Activated T-cell treated with anti-CD3 and anti-CD28 coated beads, Interleukin-2, amount 50 U/mL, for 24 hours (primary cell): ENCODE measurements around the gene RYR3.
"Not testable (repeated sequence)": the region's sequence is repeated elsewhere in the genome, so short reads cannot be mapped to it uniquely, and the experiment has no call there.

Experiments
- DNase-seq: peaks from one replicate; pipeline ENCODE4 v3.0.0-alpha.2; 2020
- H3K27ac Mint-ChIP-seq: 2 replicates; pipeline ENCODE4 v1.8.0; 2020; ENCODE audit warnings: mild to moderate bottlenecking, mixed read lengths
- H3K27me3 Mint-ChIP-seq: 2 replicates; pipeline ENCODE4 v1.8.0; 2020; ENCODE audit warnings: mixed read lengths
- H3K36me3 Mint-ChIP-seq: 2 replicates; pipeline ENCODE4 v1.8.0; 2020; ENCODE audit warnings: low read depth, mixed read lengths
- H3K4me1 Mint-ChIP-seq: 2 replicates; pipeline ENCODE4 v1.8.0; 2020; ENCODE audit warnings: low read depth, mixed read lengths
- H3K4me3 Mint-ChIP-seq: 2 replicates; pipeline ENCODE4 v1.8.0; 2020; ENCODE audit warnings: mild to moderate bottlenecking, moderate library complexity, mixed read lengths
- H3K9me3 Mint-ChIP-seq: 2 replicates; pipeline ENCODE4 v1.8.0; 2020; ENCODE audit warnings: mixed read lengths

RYR3 gene

DNA sequence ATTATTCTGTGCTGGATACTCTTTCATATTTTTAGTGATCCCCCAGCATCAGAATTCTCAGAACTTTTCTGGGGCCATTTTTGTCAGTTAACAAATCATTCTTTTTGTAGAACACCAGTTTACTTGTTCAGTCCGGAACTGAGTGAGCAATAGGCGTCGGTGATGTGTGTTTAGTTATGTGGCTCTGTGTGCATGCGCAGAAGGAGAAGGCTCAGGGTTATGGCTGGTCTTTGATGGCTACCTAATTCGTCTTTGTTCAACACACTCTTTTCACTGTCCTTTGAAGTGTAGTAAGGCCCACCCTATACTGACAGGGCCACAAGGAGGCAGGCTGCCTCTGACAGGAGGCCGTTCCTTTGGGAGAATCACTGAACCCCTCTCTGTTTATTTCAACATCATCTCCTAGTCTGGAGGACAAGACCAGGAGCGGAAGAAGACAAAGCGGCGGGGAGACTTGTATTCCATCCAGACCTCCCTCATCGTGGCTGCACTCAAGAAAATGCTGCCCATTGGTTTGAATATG lies 499.4 kb downstream of the RYR3 start:
- no peak overlapping the region for H3K27ac Mint-ChIP-seq
- no peaks in the 10 kb centered on the region for H3K4me1 Mint-ChIP-seq
- H3K36me3 Mint-ChIP-seq = no peaks in the 10 kb centered on the region
- H3K9me3 Mint-ChIP-seq = no peaks in the 10 kb centered on the region
- DNase-seq = no peak
- no peak overlapping the region for H3K4me3 Mint-ChIP-seq
- H3K27me3 Mint-ChIP-seq = peaks cover 21% of the 10 kb centered on the region

- Mint-ChIP-seq H3K27ac (no peak overlapping the region), H3K9me3 (no peaks in the 10 kb centered on the region), H3K4me1 (no peaks in the 10 kb centered on the region), H3K36me3 (no peaks in the 10 kb centered on the region), H3K27me3 (peaks cover 21% of the 10 kb centered on the region), H3K4me3 (no peak overlapping the region)
- DNase-seq = no peak
Measured at GRCh38 chr15:33810806-33811205, 500.0 kb downstream of the RYR3 start.

- no peak overlapping the region for H3K4me3 Mint-ChIP-seq
- H3K27ac Mint-ChIP-seq = no peak overlapping the region
- no peak for DNase-seq
- no peaks in the 10 kb centered on the region for H3K36me3 Mint-ChIP-seq
- H3K9me3 Mint-ChIP-seq = no peaks in the 10 kb centered on the region
- no peaks in the 10 kb centered on the region for H3K4me1 Mint-ChIP-seq
- H3K27me3 Mint-ChIP-seq = peaks cover 20% of the 10 kb centered on the region
Measured at GRCh38 chr15:33813891-33814290, 503.1 kb downstream of the RYR3 start.

DNA sequence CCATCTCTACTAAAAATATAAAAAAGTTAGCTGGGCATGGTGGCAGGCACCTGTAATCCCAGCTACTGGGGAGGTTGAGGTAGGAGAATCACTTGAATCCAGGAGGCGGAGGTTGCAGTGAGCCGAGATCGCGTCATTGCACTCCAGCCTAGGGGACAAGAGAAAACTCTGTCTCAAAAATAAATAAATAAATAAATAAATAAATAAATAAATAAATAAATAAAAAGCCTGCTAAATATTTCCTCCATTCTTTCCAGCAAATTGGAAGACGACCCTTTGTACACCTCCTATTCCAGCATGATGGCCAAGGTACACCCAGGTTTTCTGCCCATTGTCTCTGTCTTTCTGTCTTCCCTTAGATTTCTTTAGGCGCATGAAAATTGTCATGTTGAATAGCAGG lies 508.7 kb downstream of the RYR3 start:
- H3K9me3 Mint-ChIP-seq, H3K4me1 Mint-ChIP-seq, H3K27me3 Mint-ChIP-seq, H3K36me3 Mint-ChIP-seq, H3K4me3 Mint-ChIP-seq, DNase-seq, H3K27ac Mint-ChIP-seq: not testable (repeated sequence)

DNA sequence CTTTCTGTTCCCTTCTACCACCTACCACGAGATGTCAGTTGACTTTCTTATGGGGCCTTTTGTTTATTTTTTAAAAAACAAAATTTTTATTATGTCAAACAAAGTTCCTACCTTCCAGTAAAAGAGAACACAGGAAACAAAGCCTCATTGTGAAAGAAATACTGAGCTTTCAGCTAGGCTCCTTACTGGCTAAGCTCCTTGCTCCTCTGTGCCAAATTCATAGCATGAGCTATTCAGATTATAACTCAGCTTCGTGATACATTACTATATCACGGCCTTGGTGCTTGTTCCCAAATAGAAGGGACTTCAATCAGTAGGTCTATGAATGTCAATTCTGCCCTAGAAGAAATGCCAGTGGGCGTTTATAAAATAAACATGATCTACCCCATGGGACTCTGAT lies 511.7 kb downstream of the RYR3 start:
- Mint-ChIP-seq H3K27ac (no peak overlapping the region), H3K9me3 (no peaks in the 10 kb centered on the region), H3K36me3 (no peaks in the 10 kb centered on the region), H3K27me3 (peaks cover 13% of the 10 kb centered on the region), H3K4me3 (no peak overlapping the region), H3K4me1 (no peaks in the 10 kb centered on the region)
- no peak for DNase-seq

- H3K4me3 Mint-ChIP-seq = no peak overlapping the region
- no peaks in the 10 kb centered on the region for H3K9me3 Mint-ChIP-seq
- H3K4me1 Mint-ChIP-seq = no peaks in the 10 kb centered on the region
- no peak for DNase-seq
- peaks cover 13% of the 10 kb centered on the region for H3K27me3 Mint-ChIP-seq
- no peaks in the 10 kb centered on the region for H3K36me3 Mint-ChIP-seq
- no peak overlapping the region for H3K27ac Mint-ChIP-seq
Measured at GRCh38 chr15:33823119-33823518, 512.4 kb downstream of the RYR3 start.

GRCh38 chr15:33825453-33825852 lies 514.7 kb downstream of the RYR3 start:
- no peaks in the 10 kb centered on the region for H3K4me1 Mint-ChIP-seq
- H3K4me3 Mint-ChIP-seq = no peak overlapping the region
- DNase-seq = no peak
- peaks cover 19% of the 10 kb centered on the region for H3K27me3 Mint-ChIP-seq
- no peaks in the 10 kb centered on the region for H3K36me3 Mint-ChIP-seq
- no peak overlapping the region for H3K27ac Mint-ChIP-seq
- H3K9me3 Mint-ChIP-seq = no peaks in the 10 kb centered on the region

DNA sequence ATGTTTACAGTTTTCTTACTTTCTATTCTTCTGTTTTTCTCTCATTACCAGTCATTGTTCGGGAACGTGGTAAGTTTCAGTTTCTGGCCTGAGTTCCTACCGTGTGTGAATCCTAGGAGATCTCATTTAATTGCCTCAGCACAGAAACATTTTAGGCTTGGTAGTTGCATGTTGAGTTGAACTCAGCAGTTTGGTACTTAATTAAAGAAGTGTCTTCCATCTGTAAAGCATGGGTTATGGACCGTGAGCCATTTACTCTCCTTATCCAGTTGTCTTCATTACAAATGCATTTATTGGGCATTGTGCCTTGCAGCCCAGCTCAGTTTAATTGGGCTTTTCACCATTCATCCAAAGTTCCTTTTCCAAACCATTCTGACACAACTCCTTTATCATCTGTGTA lies 515.4 kb downstream of the RYR3 start:
- H3K4me1 Mint-ChIP-seq = no peaks in the 10 kb centered on the region
- no peaks in the 10 kb centered on the region for H3K36me3 Mint-ChIP-seq
- no peak for DNase-seq
- H3K9me3 Mint-ChIP-seq = no peaks in the 10 kb centered on the region
- no peak overlapping the region for H3K27ac Mint-ChIP-seq
- H3K4me3 Mint-ChIP-seq = no peak overlapping the region
- H3K27me3 Mint-ChIP-seq = peaks cover 19% of the 10 kb centered on the region

DNA sequence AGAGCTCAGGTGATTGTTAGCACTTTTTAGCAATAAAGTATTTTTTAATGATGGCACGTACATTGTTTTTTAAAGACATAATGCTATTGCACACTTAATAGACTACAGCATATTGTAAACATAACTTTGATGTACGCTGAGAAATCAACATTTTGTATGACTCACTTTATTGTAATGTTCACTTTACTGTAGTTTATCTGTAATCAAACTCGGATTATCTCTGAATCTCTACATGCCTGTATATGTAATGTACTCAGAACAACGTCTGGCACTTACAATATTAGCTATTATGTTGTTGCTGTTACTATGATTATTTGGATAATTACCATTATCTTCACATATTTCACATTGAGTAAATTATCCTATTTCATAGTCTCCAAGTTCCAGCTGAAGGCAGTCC lies 519.6 kb downstream of the RYR3 start:
- Mint-ChIP-seq H3K9me3 (no peaks in the 10 kb centered on the region), H3K4me1 (no peaks in the 10 kb centered on the region), H3K27me3 (peaks cover 24% of the 10 kb centered on the region), H3K27ac (no peak overlapping the region), H3K4me3 (no peak overlapping the region), H3K36me3 (no peaks in the 10 kb centered on the region)
- no peak for DNase-seq

DNA sequence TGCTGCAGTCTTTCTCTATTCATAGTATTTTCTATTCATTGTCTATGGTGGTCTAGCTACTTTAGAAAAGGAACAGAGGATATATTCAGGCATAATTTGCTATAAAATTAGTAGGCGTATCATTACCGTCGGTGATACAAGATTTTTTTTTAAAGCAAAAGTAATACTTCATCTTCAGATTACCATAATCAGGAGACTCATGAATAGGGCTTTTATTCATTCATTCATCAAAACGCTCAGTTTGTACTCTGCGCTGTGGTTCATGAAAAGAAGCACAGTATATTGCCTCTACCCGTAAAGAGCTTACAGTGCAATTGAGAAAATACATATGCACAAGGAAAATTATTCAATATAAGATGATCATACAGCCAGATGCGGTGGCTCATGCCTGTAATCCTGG lies 520.9 kb downstream of the RYR3 start:
- Mint-ChIP-seq H3K4me1 (no peaks in the 10 kb centered on the region), H3K9me3 (no peaks in the 10 kb centered on the region), H3K36me3 (no peaks in the 10 kb centered on the region), H3K4me3 (no peak overlapping the region), H3K27ac (no peak overlapping the region), H3K27me3 (peaks cover 18% of the 10 kb centered on the region)
- no peak for DNase-seq

GRCh38 chr15:33834892-33835743 lies 524.4 kb downstream of the RYR3 start:
- no peak for DNase-seq
- H3K27ac Mint-ChIP-seq = no peak overlapping the region
- no peaks in the 10 kb centered on the region for H3K36me3 Mint-ChIP-seq
- no peaks in the 10 kb centered on the region for H3K4me1 Mint-ChIP-seq
- no peak overlapping the region for H3K4me3 Mint-ChIP-seq
- no peaks in the 10 kb centered on the region for H3K9me3 Mint-ChIP-seq
- peaks cover 8% of the 10 kb centered on the region for H3K27me3 Mint-ChIP-seq

DNA sequence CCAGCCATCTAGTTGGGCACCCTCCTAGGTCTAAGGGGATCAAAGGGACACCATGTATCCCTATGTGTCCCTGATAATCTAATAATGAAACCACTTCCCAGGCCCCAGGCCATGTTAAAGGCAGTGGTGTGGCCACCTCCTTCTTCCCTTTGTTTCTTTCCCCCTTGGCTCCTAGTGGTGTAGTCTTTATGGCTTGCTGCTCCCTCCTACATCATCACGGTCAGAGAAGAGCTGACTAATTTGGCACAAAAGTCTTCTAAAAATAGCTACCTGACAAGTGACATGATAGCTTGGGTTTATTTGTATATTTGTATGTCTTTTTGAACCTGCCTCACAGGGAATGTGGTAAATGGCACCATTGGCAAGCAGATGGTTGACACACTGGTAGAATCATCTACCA lies 526.5 kb downstream of the RYR3 start:
- Mint-ChIP-seq H3K27ac (no peak overlapping the region), H3K9me3 (no peaks in the 10 kb centered on the region), H3K36me3 (no peaks in the 10 kb centered on the region), H3K4me3 (no peak overlapping the region), H3K4me1 (no peaks in the 10 kb centered on the region), H3K27me3 (peaks cover 5% of the 10 kb centered on the region)
- DNase-seq = no peak

DNA sequence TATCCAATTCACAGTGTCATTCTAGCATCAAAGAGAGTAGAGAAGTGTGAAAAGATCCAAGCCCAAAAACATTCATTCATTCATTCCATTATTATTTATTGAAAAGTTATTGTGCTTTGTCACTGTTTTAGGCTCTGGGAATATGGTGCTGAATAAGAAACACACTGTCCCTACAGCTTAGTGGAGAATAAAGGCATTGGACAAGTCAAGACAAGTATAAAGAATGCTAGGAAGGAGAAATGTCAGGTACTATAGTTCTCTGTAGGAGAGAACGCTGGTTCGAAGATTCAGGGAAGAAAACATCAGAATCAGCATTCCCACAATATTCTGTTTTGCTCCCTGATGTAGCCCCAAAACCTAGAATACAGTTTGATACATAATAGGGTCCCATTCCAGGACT lies 528.8 kb downstream of the RYR3 start:
- peaks cover 7% of the 10 kb centered on the region for H3K27me3 Mint-ChIP-seq
- no peak overlapping the region for H3K4me3 Mint-ChIP-seq
- no peaks in the 10 kb centered on the region for H3K4me1 Mint-ChIP-seq
- no peak for DNase-seq
- no peaks in the 10 kb centered on the region for H3K36me3 Mint-ChIP-seq
- no peaks in the 10 kb centered on the region for H3K9me3 Mint-ChIP-seq
- no peak overlapping the region for H3K27ac Mint-ChIP-seq

GRCh38 chr15:33840615-33841014 lies 529.8 kb downstream of the RYR3 start:
- no peaks in the 10 kb centered on the region for H3K36me3 Mint-ChIP-seq
- H3K4me3 Mint-ChIP-seq = no peak overlapping the region
- H3K4me1 Mint-ChIP-seq = no peaks in the 10 kb centered on the region
- H3K27me3 Mint-ChIP-seq = peaks cover 7% of the 10 kb centered on the region
- H3K27ac Mint-ChIP-seq = no peak overlapping the region
- no peaks in the 10 kb centered on the region for H3K9me3 Mint-ChIP-seq
- no peak for DNase-seq

DNA sequence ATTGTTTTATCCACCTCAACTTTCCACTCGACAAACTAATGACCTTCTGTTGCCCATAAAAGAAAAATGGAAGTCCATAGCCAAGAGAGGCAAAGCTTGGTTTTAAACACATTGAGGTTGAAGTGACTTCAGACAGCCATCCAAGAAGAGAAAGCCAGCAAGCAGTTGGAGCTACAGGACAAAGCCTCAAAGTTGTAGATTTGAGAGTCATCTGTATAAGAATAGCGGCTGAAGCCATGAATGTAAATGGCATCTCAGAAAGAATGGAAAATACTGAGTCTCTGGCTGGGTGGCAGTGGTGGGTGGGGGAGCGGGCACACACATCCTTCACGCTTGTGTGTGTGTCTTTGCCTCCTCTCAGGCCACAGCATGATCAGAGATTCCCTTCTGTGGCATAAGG lies 533.4 kb downstream of the RYR3 start:
- Mint-ChIP-seq H3K27me3 (peaks cover 7% of the 10 kb centered on the region), H3K27ac (no peak overlapping the region), H3K9me3 (no peaks in the 10 kb centered on the region), H3K36me3 (no peaks in the 10 kb centered on the region), H3K4me1 (no peaks in the 10 kb centered on the region), H3K4me3 (no peak overlapping the region)
- DNase-seq = no peak
